OCI-LY7 (cell line): ENCODE measurements around the gene TP53I11. TPM values are rescaled to one million over a fixed set of nuclear protein-coding genes. Genes with fewer than 3 reads are reported as not detected.

Experiments
- BruUV-seq: library from RNA; stranded (reverse); fragments of 400-500 nt; replicated peaks from 2 replicates; lab custom pipeline; 2021; lab: Mats Ljungman, UMichigan
- CTCF ChIA-PET: fragments of 300-600 bp; sonication (Branson Sonifier 250); formaldehyde crosslinking; loops from one replicate; lab custom pipeline; 2022; ENCODE audit warnings: antibody characterized with exemption; ENCODE audit not compliant: unreplicated experiment; lab: Charles Lee
- POLR2A ChIA-PET: fragments of 300-600 bp; sonication (Branson Sonifier 250); formaldehyde crosslinking; loops from one replicate; lab custom pipeline; 2022; ENCODE audit warnings: antibody characterized with exemption; lab: Charles Lee
- DNase-seq: peaks from one replicate; pipeline ENCODE4 v3.0.0-alpha.2; 2015; ENCODE audit warnings: low spot score
- H2AFZ ChIP-seq: fragments of 200-600 bp; sonication (generic), shearing (Covaris generic); 2 replicates; pipeline ENCODE4 v1.6.1; 2014; ENCODE audit warnings: mild to moderate bottlenecking, antibody characterized with exemption, low read length, moderate library complexity
- H3K27ac ChIP-seq: fragments of 200-600 bp; sonication (generic); 2 replicates; pipeline ENCODE4 v1.5.1; 2014; ENCODE audit warnings: mixed run types, low read depth, mild to moderate bottlenecking, moderate library complexity, low read length, inconsistent platforms; ENCODE audit not compliant: poor library complexity, severe bottlenecking
- H3K36me3 ChIP-seq: fragments of 200-600 bp; sonication (generic); 2 replicates; pipeline ENCODE4 v1.6.1; 2014; ENCODE audit warnings: mild to moderate bottlenecking, antibody characterized with exemption, low read length, moderate library complexity, mixed read lengths; ENCODE audit not compliant: insufficient read depth
- H3K4me1 ChIP-seq: fragments of 200-600 bp; sonication (generic); 2 replicates; pipeline ENCODE4 v1.5.1; 2014; ENCODE audit warnings: mild to moderate bottlenecking, low read length; ENCODE audit not compliant: insufficient read depth, poor library complexity, severe bottlenecking
- H3K4me2 ChIP-seq: fragments of 200-600 bp; sonication (generic); 2 replicates; pipeline ENCODE4 v1.6.1; 2014; ENCODE audit warnings: mild to moderate bottlenecking, low read length
- H3K4me3 ChIP-seq: fragments of 200-600 bp; sonication (generic); 2 replicates; pipeline ENCODE4 v1.5.1; 2014; ENCODE audit warnings: mild to moderate bottlenecking, low read depth, low read length; ENCODE audit not compliant: poor library complexity, severe bottlenecking
- H3K79me2 ChIP-seq: fragments of 200-600 bp; sonication (generic); 2 replicates; pipeline ENCODE4 v1.6.1; 2016; ENCODE audit warnings: low read depth, mild to moderate bottlenecking, low read length, moderate library complexity, mixed read lengths; ENCODE audit not compliant: insufficient read depth
- H3K9me2 ChIP-seq: fragments of 200-600 bp; sonication (generic); 2 replicates; pipeline ENCODE4 v1.6.1; 2016; ENCODE audit warnings: mild to moderate bottlenecking, low read length, mixed read lengths; ENCODE audit not compliant: insufficient read depth
- H3K9me3 ChIP-seq: fragments of 200-600 bp; sonication (generic); 2 replicates; pipeline ENCODE4 v1.6.1; 2014; ENCODE audit warnings: mild to moderate bottlenecking, mixed run types, low read length, mixed read lengths
- H4K20me1 ChIP-seq: fragments of 200-600 bp; sonication (generic); 2 replicates; pipeline ENCODE4 v1.6.1; 2014; ENCODE audit warnings: mild to moderate bottlenecking, antibody characterized with exemption, low read length, moderate library complexity, mixed read lengths; ENCODE audit not compliant: insufficient read depth
- CTCF ChIP-seq: fragments of 200-600 bp; sonication (generic); conservative IDR thresholded peaks from 2 replicates; pipeline ENCODE4 v1.5.1; 2014; ENCODE audit warnings: mild to moderate bottlenecking, antibody characterized with exemption, low read length, moderate library complexity, mixed read lengths
- EZH2phosphoT487 ChIP-seq: fragments of 200-600 bp; sonication (generic); IDR thresholded peaks from 2 replicates; pipeline ENCODE4 v1.6.1; 2018; ENCODE audit warnings: low read depth, borderline replicate concordance, mild to moderate bottlenecking, mixed run types, antibody characterized with exemption, low read length, moderate library complexity, mixed read lengths
- intact Hi-C: fragments of 100-400 bp; cut with micrococcal nuclease; formaldehyde crosslinking; loops from one replicate; pipeline ENCODE4 v1.10.0; 2022; ENCODE audit not compliant: unreplicated experiment
- total RNA-seq, 2 experiments: library from RNA; depleted of rRNA in 1 of 2; stranded (reverse); fragments of >200 nt in 1 of 2; shearing (Covaris generic) in 1 of 2; gene quantifications; 2 replicates each; pipeline ENCODE4 v1.2.3, GENCODE V29; 2014 to 2022

The TP53I11 gene
- total RNA-seq, 2 experiments from 2014 or later: 0.25 to 0.51 TPM

GRCh38 chr11:44993971-44994704 is 43.5 kb upstream of the TP53I11 start:
- peaks cover 5% of the 10 kb centered on the region for H3K4me1 ChIP-seq
- no peak overlapping the region for H3K4me2 ChIP-seq
- no peak overlapping the region for H3K27ac ChIP-seq
- no peak overlapping the region for H2AFZ ChIP-seq
- intact Hi-C loops: no loop called here
- no peaks in the 10 kb centered on the region for H3K9me3 ChIP-seq
- no peaks in the 10 kb centered on the region for H3K36me3 ChIP-seq
- no peaks in the 10 kb centered on the region for H3K9me2 ChIP-seq
- BruUV-seq: no TSS peak
- TF ChIP-seq EZH2phosphoT487 (no peak), CTCF (no peak)
- H3K79me2 ChIP-seq: no peaks in the 10 kb centered on the region
- H4K20me1 ChIP-seq: no peaks in the 10 kb centered on the region
- ChIA-PET CTCF (interaction anchor here (0.5 kb wide), 1 partner anchor 82 kb away, joined by 3 read pairs; no protein-coding TSS in a partner anchor), POLR2A (no interaction called here)
- no peak overlapping the region for H3K4me3 ChIP-seq
- no peak for DNase-seq

- DNase-seq: no peak
- no peaks in the 10 kb centered on the region for H3K79me2 ChIP-seq
- H3K9me2 ChIP-seq: no peaks in the 10 kb centered on the region
- intact Hi-C loops: no loop called here
- H3K27ac ChIP-seq: no peak overlapping the region
- POLR2A ChIA-PET: no interaction called here
- no peaks in the 10 kb centered on the region for H3K9me3 ChIP-seq
- H4K20me1 ChIP-seq: no peaks in the 10 kb centered on the region
- peaks cover 5% of the 10 kb centered on the region for H3K4me1 ChIP-seq
- no peak overlapping the region for H3K4me2 ChIP-seq
- CTCF ChIA-PET: no interaction called here
- no peak overlapping the region for H3K4me3 ChIP-seq
- H2AFZ ChIP-seq: no peak overlapping the region
- TF ChIP-seq EZH2phosphoT487 (no peak), CTCF (no peak)
- no peaks in the 10 kb centered on the region for H3K36me3 ChIP-seq
- no TSS peak for BruUV-seq
Observed at GRCh38 chr11:44992774-44993173, 42.1 kb upstream of the TP53I11 start.

- Histone ChIP-seq H3K4me1 (peaks cover 6% of the 10 kb centered on the region), H3K9me3 (no peaks in the 10 kb centered on the region), H3K79me2 (no peaks in the 10 kb centered on the region), H3K4me3 (no peak overlapping the region), H3K9me2 (no peaks in the 10 kb centered on the region), H2AFZ (no peak overlapping the region), H3K27ac (no peak overlapping the region), H3K36me3 (no peaks in the 10 kb centered on the region), H3K4me2 (no peak overlapping the region), H4K20me1 (no peaks in the 10 kb centered on the region)
- CTCF ChIA-PET: no interaction called here
- POLR2A ChIA-PET: no interaction called here
- BruUV-seq: no TSS peak
- DNase-seq: no peak
- no peak for TF ChIP-seq CTCF
- no peak for TF ChIP-seq EZH2phosphoT487
- intact Hi-C loops: no loop called here
Observed at GRCh38 chr11:44992181-44992582, 41.5 kb upstream of the TP53I11 start.
